HepG2 (cell line): Measurements from ENCODE around the gene SPART. TPM values are rescaled to one million over a fixed set of nuclear protein-coding genes. Genes with fewer than 3 reads are reported as not detected.
A peak's percentile ranks its signal among the peaks of the same experiment; 100 is the strongest.

ENCODE experiments used
- AHDC1 ChIP-seq: sonication (generic); formaldehyde crosslinking; IDR thresholded peaks from 2 replicates; pipeline ENCODE4 v1.5.1; 2020; ENCODE audit warnings: mild to moderate bottlenecking, missing genetic modification reagents, borderline replicate concordance
- CREB3 ChIP-seq: sonication (generic); formaldehyde crosslinking; IDR thresholded peaks from 2 replicates; pipeline ENCODE4 v1.5.0; 2020; ENCODE audit warnings: missing genetic modification reagents
- ETV6 ChIP-seq: sonication (generic); formaldehyde crosslinking; conservative IDR thresholded peaks from 2 replicates; pipeline ENCODE4 v1.4.0; 2020; ENCODE audit warnings: missing genetic modification reagents
- FUBP1 ChIP-seq: sonication (generic); formaldehyde crosslinking; IDR thresholded peaks from 2 replicates; pipeline ENCODE4 v1.5.1; 2020; ENCODE audit warnings: missing genetic modification reagents, mild to moderate bottlenecking, borderline replicate concordance
- GRHL1 ChIP-seq: sonication (generic); formaldehyde crosslinking; conservative IDR thresholded peaks from 2 replicates; pipeline ENCODE4 v1.8.0; 2022; ENCODE audit warnings: missing genetic modification reagents
- HNF4A ChIP-seq: sonication (generic); formaldehyde crosslinking; IDR thresholded peaks from 2 replicates; pipeline ENCODE4 v1.4.0; 2020; ENCODE audit warnings: missing genetic modification reagents
- HNRNPLL ChIP-seq: fragments of 200-400 bp; formaldehyde crosslinking; IDR thresholded peaks from 2 replicates; pipeline ENCODE4 v1.6.1; 2017; ENCODE audit warnings: mild to moderate bottlenecking, low read depth, low read length; ENCODE audit not compliant: poor library complexity, severe bottlenecking
- JUND ChIP-seq: sonication (generic); formaldehyde crosslinking; IDR thresholded peaks from 2 replicates; pipeline ENCODE4 v1.8.0; 2022; ENCODE audit warnings: mild to moderate bottlenecking, missing genetic modification reagents
- KLF13 ChIP-seq: sonication (generic); formaldehyde crosslinking; IDR thresholded peaks from 2 replicates; pipeline ENCODE4 v1.4.0; 2020; ENCODE audit warnings: mild to moderate bottlenecking, missing genetic modification reagents
- MYC ChIP-seq: sonication (generic); formaldehyde crosslinking; IDR thresholded peaks from 2 replicates; pipeline ENCODE4 v1.9.0; 2021; ENCODE audit warnings: missing genetic modification reagents, borderline replicate concordance
- NCOA5 ChIP-seq: sonication (generic); formaldehyde crosslinking; IDR thresholded peaks from 2 replicates; pipeline ENCODE4 v1.4.0; 2020; ENCODE audit warnings: missing genetic modification reagents
- REL ChIP-seq: sonication (generic); formaldehyde crosslinking; conservative IDR thresholded peaks from 2 replicates; pipeline ENCODE4 v1.8.0; 2022; ENCODE audit warnings: mild to moderate bottlenecking, missing genetic modification reagents, moderate library complexity
- SALL1 ChIP-seq: sonication (generic); formaldehyde crosslinking; IDR thresholded peaks from 2 replicates; pipeline ENCODE4 v1.8.0; 2022; ENCODE audit warnings: mild to moderate bottlenecking, missing genetic modification reagents
- TBP ChIP-seq: sonication (generic); formaldehyde crosslinking; IDR thresholded peaks from 2 replicates; pipeline ENCODE4 v1.5.0; 2020; ENCODE audit warnings: missing genetic modification reagents
- ZMAT5 ChIP-seq: sonication (generic); formaldehyde crosslinking; IDR thresholded peaks from 2 replicates; pipeline ENCODE4 v1.5.0; 2020; ENCODE audit warnings: mild to moderate bottlenecking, low read depth, missing genetic modification reagents, borderline replicate concordance
- ZNF225 ChIP-seq: sonication (generic); formaldehyde crosslinking; IDR thresholded peaks from 2 replicates; pipeline ENCODE4 v1.4.0; 2020; ENCODE audit warnings: mild to moderate bottlenecking, missing genetic modification reagents
- ZNF841 ChIP-seq: sonication (generic); formaldehyde crosslinking; IDR thresholded peaks from 2 replicates; pipeline ENCODE4 v1.8.1; 2023; ENCODE audit warnings: missing genetic modification reagents, borderline replicate concordance
- ZNF891 ChIP-seq: sonication (generic); formaldehyde crosslinking; IDR thresholded peaks from 2 replicates; pipeline ENCODE4 v1.5.0; 2020; ENCODE audit warnings: mild to moderate bottlenecking, missing genetic modification reagents
- polyA plus RNA-seq, 8 experiments: library from polyadenylated mRNA; depleted of rRNA in 3 of 8; stranded (reverse) in 7 of 8; unstranded in 1 of 8; fragments of >200 nt; fragmentation: Illumina TruSeq in 4 of 8; extraction: Trizol in 4 of 8; gene quantifications; 2 replicates each; pipeline versions ENCODE4 v1.2.1 to v1.2.3, GENCODE V29; 2011 to 2016; ENCODE audit warnings: low read depth in 4 of 8, missing spikeins in 1 of 8, mixed read lengths in 1 of 8; ENCODE audit not compliant: insufficient read depth in 1 of 8
- total RNA-seq, 5 experiments: library from RNA; depleted of rRNA; stranded (reverse); fragments of >200 nt; fragmentation: Illumina TruSeq; extraction: Trizol; gene quantifications; 2 replicates each; pipeline ENCODE4 v1.2.3, GENCODE V29; 2016; ENCODE audit warnings: low read depth in 1 of 5

SPART gene
- total and polyA plus RNA-seq, 2 of the 13 experiments (the other 11 are each of a cell fraction or from before 2014, with no cell fraction given), result 8.9 to 28.8 TPM

- no peak for TF ChIP-seq AHDC1 (CRISPR knock-in tag)
- peak; percentile 27; the same call in 1 of the 2 replicates for TF ChIP-seq MYC (CRISPR knock-in tag)
- TF ChIP-seq CREB3 (CRISPR knock-in tag), result no peak
- TF ChIP-seq NCOA5, result no peak
- TF ChIP-seq ZNF225 (CRISPR knock-in tag), result no peak
- TF ChIP-seq REL (CRISPR knock-in tag), result no peak
- no peak for TF ChIP-seq ETV6 (CRISPR knock-in tag)
- TF ChIP-seq ZMAT5, result no peak
- no peak for TF ChIP-seq KLF13 (CRISPR knock-in tag)
- TF ChIP-seq TBP (CRISPR knock-in tag), result no peak
- no peak for TF ChIP-seq ZNF841 (CRISPR knock-in tag)
- 0 out of 2 replicates have a peak, but pooled peaks have one; percentile 38 for TF ChIP-seq ZNF891 (CRISPR knock-in tag)
- peak; percentile 30; the same call in 1 of the 2 replicates for TF ChIP-seq SALL1 (CRISPR knock-in tag)
- no peak for TF ChIP-seq JUND (CRISPR knock-in tag)
- TF ChIP-seq GRHL1, result no peak
- TF ChIP-seq HNRNPLL, result no peak
- TF ChIP-seq HNF4A, result no peak
- no peak for TF ChIP-seq FUBP1 (CRISPR knock-in tag)
Measured at GRCh38 chr13:36297366-36298338, 48.5 kb downstream of the SPART start, which contains the start of gene CCDC169 (continued).
